HK-2 (cell line): Measurements from ENCODE around the gene CAMK1D.

Source experiments
- DNase-seq: peaks from one replicate; pipeline ENCODE4 v3.0.0-alpha.2; 2018; ENCODE audit not compliant: unreplicated experiment

Gene CAMK1D

DNA sequence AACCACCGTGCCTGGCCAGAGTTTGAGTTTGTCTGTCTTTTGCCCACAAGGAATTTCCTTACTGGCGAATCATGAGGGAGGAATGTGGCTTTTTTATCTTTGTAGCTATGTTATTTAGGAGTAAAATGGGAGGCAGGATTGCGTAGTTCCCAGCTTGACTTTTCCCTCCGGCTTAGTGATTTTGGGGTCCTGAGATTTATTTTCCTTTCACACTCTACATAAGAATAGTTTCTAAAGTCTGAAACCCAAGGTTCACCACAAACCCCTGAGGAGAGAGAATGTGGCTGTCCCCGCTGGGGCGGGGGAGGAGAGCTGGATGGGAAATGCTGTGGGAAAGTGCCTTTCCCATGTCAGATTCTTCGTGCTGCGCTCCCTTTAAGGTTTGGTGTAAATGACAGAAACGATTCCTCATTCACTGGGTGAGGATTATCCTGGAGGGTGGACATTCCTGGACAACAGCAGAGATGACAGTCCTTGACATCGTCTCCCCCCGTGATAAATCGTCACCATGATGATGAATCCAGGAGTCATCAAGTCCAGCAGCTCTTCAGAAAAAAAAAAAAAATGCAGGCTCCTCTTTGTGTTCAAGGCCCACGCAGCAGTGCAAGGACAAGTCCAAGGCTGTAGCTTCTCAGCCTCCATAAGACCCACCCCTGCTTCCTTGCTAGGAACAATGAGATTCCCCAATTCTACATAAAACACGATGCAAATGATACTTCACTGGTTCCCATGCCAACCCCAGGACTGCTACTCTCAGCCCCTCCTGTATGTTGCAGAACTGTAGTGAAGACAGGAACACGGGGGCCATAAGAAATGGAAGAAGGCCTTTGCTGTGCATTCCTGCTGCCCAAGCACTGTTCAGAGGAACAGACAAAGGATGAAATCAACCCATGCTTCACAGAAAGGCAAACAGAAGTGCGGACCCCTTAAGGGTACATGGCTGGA, 419.1 kb downstream of the CAMK1D start:
- DNase-seq = peak; percentile 20

DNA sequence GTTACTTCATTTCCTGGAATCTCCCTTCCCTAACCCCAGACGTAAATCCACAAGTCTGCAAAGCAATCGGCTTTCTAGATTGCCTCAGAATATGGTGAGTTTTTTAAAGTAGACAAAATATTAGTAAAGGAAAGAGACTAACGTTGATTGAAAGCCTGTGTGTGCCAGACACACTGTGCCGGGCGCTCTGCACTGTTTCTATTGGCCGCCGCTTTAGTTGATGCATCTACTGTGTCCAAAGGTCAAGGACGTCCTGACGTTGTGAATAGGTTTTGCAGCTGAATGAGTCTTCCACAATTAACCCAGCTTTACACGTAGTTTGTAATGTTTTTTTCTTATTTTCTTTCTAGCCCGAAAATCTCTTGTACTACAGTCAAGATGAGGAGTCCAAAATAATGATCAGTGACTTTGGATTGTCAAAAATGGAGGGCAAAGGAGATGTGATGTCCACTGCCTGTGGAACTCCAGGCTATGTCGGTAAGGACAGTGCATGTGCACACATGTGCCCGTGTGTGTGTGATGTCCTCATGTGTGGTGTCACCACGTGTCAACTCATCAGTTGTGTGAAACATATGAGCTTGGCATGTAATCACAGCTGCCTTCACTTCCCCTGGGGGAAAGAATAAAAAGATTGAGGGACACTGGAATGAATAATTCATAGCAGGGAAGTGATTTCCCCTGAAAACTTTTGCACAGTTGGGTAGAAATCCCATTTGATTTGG, 420.1 kb downstream of the CAMK1D start:
- DNase-seq = no peak

GRCh38 chr10:12771981-12772760, 422.8 kb downstream of the CAMK1D start:
- no peak for DNase-seq

DNA sequence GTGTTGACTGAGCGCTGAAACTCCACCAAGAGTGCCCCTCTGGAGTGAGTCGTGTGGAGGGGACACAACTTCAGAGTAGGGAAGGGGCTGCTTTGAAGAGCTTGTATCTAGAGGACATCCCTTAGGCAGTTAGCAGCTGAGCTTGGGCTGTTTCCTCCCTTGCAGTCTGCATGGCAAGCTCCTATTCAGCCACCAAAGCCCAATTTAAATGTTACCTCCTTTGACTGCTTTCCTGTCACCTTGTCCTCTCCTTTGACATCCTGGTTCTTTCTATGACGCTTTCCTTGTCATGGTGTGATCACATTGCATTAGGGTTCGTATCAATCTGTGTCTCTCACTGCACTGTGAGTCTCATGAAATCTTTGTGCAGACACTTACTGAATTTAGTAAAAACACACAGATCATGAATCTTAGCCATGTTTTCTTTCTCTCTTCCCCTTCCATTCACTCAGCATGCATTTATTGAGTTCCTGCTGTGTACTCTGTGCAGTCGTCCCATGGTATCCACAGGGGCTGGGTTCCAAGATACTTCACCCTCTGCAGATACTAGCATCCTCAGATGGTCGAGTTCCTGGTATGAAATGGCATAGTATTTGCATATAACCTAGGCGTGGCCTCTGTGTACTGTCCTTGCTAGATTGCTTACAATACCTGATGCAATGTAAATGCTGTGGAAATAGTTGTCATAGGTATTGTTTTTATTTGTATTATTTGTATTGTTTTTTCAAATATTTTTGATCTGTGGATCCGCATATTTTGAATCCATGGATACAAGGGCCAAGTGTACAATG, 423.6 kb downstream of the CAMK1D start:
- DNase-seq = no peak

- no peak for DNase-seq
Observed at GRCh38 chr10:12774204-12774894, 425.0 kb downstream of the CAMK1D start.

DNA sequence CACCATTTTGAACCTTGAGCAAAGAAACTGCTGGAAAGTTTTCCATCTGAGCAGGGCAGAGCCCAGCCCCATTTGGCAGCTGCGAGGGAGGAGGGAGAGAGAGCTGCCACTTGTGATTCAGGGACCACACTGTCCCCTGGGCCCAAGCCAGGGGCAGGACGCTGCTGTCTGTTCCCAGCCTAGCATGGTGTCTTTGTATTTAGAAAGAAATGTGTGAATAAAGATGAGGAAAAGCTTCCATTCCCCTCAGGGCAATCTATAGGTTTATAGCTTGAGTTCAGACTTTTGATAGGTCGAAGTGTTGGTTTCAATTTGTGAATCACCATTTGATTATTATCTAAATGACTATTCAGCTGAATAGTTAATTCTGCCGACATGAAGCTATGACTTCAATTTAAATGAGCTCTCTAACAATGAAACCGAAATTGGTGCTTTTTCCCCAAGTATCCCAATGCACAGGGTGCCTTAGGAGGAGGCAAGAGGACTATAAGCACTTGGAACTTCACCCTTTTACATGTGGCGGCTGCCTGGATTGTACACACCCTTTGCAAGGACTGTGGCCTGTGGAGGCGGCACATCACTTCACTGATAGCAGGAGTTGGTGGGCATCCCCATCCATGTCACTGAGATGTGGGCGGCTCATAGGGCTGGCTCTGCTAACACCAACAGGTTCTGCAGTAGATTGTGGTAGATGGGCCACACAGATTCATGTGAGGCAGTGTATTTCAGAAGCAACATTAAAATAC, 428.7 kb downstream of the CAMK1D start:
- no peak for DNase-seq

DNA sequence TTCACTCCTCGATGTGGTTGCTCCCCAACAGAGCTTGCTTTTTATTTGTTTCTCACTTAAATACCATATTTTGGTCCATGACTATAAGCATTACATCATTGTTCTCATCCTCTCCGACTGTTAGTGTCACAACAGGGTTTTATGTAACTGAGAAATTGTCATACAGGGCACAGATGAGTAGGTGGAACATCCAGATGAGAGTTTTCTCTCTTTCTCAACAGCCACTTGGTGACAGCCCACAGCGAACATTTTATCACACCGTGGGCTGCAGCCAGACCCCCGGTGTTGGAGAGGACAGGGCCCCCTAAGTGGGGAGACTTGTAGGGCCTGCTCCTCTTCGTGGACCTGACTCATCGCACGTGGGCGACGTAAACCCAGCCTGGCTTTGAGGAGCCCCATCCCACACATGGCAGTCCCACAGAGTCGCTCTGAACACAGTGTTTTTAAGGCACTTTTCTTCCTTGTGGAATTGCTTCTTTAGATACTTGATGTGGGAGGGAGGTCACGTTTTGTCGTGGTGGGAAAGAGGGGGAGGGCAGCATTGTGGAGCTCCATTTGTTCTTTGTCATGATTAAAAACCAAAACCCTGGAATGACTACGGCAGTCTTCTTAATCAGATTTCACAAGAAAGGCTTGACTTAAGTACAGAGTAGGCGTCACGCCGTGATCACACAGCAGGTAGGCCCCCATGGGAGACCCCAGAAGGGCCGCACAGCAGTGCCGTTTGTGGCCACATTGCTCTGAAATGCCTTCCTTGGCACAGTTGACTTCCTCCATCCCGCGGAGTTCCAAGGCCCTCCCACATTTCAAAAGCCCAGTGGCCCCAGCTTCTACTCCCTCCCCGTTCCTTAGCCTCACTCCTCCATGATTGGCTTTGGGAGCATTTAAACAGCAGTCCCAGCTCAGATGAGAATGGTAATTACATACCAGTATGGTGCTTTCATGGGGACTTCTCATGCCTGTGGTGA, 431.6 kb downstream of the CAMK1D start:
- DNase-seq = no peak

GRCh38 chr10:12781976-12782375, 432.6 kb downstream of the CAMK1D start:
- DNase-seq = no peak

- DNase-seq = peak; percentile 30
Observed at GRCh38 chr10:12782537-12782936, 433.2 kb downstream of the CAMK1D start.

DNA sequence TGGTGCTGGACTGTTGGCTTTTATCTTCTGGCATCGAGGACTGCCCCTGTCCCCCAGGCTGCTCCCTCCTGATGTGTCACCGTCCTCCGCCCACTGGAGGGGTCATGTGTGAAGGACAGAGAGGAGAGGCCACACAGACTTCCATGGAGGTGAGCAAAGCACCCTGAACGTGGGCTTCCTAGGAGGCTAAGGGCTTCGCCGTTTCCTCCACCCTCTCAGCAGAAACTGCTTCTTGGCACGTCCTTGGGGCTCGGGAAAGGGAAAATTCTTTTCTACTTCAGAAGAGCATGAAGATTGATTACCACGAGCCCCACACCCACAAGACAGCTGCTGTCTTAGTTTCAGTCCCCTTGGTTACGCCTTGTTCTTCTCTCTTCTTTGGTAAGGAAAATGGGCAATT, 433.9 kb downstream of the CAMK1D start:
- no peak for DNase-seq

GRCh38 chr10:12784646-12785045, 435.3 kb downstream of the CAMK1D start:
- no peak for DNase-seq

DNA sequence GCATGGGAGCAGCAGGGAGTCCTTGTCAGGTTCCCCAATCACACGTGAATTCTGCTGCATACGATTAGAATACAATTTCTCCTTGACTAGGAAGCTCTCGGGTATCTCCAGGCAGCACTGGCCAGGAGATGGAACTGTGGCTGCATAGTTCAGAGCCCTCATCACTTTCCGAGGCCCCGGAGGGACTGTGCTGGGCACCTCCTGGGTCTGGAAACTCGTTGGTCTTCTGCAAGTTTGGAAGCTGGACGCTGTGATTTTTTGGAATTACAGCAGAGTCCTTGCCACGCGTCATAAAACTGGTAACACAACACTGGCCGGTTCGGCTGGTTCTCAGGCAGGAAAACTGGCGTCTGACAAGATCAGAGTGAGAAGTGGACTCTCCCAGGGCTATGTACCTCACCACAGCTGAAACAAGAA, 436.1 kb downstream of the CAMK1D start:
- DNase-seq = no peak

- DNase-seq = no peak
Observed at GRCh38 chr10:12787297-12787696, 437.9 kb downstream of the CAMK1D start.

- DNase-seq = no peak
Observed at GRCh38 chr10:12788277-12788676, 438.9 kb downstream of the CAMK1D start.

GRCh38 chr10:12790270-12790669, 440.9 kb downstream of the CAMK1D start:
- no peak for DNase-seq

GRCh38 chr10:12791728-12792127, 442.4 kb downstream of the CAMK1D start:
- DNase-seq = no peak

DNA sequence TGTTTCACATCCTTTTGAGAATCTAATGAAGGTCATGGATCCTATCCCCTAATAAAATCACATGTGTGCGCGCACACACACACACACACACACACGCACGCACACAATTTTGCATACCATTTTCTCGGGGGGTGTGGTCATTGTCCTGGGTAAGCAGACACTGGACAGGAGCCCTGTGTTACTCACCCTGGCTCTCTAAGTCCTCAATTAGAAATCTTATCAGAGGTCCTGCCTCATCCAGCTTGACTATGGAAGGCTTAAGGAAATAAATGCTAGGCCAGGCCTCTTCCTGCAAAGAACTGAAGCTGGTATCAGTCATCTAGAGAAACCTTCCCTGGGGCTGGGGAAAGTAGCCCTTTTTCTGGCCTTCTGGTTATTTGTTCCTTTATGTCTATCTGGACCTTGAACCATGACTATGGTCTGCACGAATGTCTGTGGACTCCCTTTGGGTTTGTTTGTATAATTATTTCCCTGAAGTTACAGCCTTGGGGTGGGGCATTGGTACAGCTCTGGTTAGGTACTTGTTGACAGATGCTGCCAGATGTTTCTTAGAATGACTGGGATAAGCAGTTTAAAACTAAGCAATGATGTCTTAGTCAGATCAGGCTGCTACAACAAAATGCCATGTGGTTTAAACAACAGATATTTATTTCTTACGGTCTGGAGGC, 443.7 kb downstream of the CAMK1D start:
- no peak for DNase-seq
